PC-3 (cell line): ENCODE measurements around the gene TLR6.

Experiments
- EZH2 ChIP-seq: fragments of 300-600 bp; sonication (generic); IDR thresholded peaks from one replicate; pipeline ENCODE4 v1.6.1; 2017; ENCODE audit warnings: antibody characterized with exemption, mild to moderate bottlenecking, low read length; ENCODE audit not compliant: unreplicated experiment
- EZH2phosphoT487 ChIP-seq: fragments of 300-600 bp; sonication (generic); IDR thresholded peaks from 2 replicates; pipeline ENCODE4 v1.6.1; 2018; ENCODE audit warnings: mild to moderate bottlenecking, antibody characterized with exemption, low read length, borderline replicate concordance
- TF ChIP-seq, protein P1 (sequence below): fragments of 300-600 bp; sonication (generic); conservative IDR thresholded peaks from 2 replicates; pipeline ENCODE4 v1.5.1; 2017; ENCODE audit warnings: antibody characterized with exemption, low read depth, mild to moderate bottlenecking, low read length

- TF ChIP-seq, protein P1, sequence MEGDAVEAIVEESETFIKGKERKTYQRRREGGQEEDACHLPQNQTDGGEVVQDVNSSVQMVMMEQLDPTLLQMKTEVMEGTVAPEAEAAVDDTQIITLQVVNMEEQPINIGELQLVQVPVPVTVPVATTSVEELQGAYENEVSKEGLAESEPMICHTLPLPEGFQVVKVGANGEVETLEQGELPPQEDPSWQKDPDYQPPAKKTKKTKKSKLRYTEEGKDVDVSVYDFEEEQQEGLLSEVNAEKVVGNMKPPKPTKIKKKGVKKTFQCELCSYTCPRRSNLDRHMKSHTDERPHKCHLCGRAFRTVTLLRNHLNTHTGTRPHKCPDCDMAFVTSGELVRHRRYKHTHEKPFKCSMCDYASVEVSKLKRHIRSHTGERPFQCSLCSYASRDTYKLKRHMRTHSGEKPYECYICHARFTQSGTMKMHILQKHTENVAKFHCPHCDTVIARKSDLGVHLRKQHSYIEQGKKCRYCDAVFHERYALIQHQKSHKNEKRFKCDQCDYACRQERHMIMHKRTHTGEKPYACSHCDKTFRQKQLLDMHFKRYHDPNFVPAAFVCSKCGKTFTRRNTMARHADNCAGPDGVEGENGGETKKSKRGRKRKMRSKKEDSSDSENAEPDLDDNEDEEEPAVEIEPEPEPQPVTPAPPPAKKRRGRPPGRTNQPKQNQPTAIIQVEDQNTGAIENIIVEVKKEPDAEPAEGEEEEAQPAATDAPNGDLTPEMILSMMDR, result peak; percentile 77
- TF ChIP-seq EZH2phosphoT487 (no peak), EZH2 (no peak)
Measured at GRCh38 chr4:38856524-38857337, at the start of gene TLR6.
